ENCODE results near the gene SEMA5A.

- TF ChIP-seq, protein P1, sequence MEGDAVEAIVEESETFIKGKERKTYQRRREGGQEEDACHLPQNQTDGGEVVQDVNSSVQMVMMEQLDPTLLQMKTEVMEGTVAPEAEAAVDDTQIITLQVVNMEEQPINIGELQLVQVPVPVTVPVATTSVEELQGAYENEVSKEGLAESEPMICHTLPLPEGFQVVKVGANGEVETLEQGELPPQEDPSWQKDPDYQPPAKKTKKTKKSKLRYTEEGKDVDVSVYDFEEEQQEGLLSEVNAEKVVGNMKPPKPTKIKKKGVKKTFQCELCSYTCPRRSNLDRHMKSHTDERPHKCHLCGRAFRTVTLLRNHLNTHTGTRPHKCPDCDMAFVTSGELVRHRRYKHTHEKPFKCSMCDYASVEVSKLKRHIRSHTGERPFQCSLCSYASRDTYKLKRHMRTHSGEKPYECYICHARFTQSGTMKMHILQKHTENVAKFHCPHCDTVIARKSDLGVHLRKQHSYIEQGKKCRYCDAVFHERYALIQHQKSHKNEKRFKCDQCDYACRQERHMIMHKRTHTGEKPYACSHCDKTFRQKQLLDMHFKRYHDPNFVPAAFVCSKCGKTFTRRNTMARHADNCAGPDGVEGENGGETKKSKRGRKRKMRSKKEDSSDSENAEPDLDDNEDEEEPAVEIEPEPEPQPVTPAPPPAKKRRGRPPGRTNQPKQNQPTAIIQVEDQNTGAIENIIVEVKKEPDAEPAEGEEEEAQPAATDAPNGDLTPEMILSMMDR (tag by site-specific recombination; IDR thresholded peaks at IDR 0.05): no peak
- TF ChIP-seq HOXD13 (CRISPR knock-in tag; IDR thresholded peaks at IDR 0.05; ENCODE audit: borderline replicate concordance): no peak
- no peak for TF ChIP-seq GLIS2 (tag by site-specific recombination; IDR thresholded peaks at IDR 0.05)
- TF ChIP-seq, protein P2, sequence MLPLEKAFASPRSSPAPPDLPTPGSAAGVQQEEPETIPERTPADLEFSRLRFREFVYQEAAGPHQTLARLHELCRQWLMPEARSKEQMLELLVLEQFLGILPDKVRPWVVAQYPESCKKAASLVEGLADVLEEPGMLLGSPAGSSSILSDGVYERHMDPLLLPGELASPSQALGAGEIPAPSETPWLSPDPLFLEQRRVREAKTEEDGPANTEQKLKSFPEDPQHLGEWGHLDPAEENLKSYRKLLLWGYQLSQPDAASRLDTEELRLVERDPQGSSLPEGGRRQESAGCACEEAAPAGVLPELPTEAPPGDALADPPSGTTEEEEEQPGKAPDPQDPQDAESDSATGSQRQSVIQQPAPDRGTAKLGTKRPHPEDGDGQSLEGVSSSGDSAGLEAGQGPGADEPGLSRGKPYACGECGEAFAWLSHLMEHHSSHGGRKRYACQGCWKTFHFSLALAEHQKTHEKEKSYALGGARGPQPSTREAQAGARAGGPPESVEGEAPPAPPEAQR (tag by site-specific recombination; IDR thresholded peaks at IDR 0.05): no peak
- TF ChIP-seq ZNF513 (tag by site-specific recombination; IDR thresholded peaks at IDR 0.05): no peak
Measured at GRCh38 chr5:9477537-9477936, 68.3 kb downstream of the SEMA5A start.
